HepG2 (cell line): ENCODE data around the gene ATP9B. TPM values are rescaled to one million over a fixed set of nuclear protein-coding genes. Genes with fewer than 3 reads are reported as not detected.

Experiments
- ATAC-seq: fragments of 200-7000 bp; cut with Tn5 transposase; 3 replicates; pipeline ENCODE4 v1.9.1; 2020; ENCODE audit warnings: mild to moderate bottlenecking, moderate library complexity
- BruUV-seq: library from RNA; stranded (reverse); fragments of 400-500 nt; replicated peaks from 2 replicates; lab custom pipeline; 2021; lab: Mats Ljungman, UMichigan
- CTCF ChIA-PET: fragments of 300-600 bp; formaldehyde crosslinking; extraction: SDS; loops from one replicate; lab custom pipeline; 2021; ENCODE audit warnings: low total read pairs, inconsistent platforms, low intra/inter-chr PET ratio; lab: Yijun Ruan, JAX
- POLR2A ChIA-PET: fragments of 350-600 bp; sonication (Branson Sonifier 250); formaldehyde crosslinking; loops from one replicate; lab custom pipeline; 2020; ENCODE audit warnings: antibody characterized with exemption, inconsistent platforms; lab: Yijun Ruan, JAX
- DNase-seq: peaks from one replicate; pipeline ENCODE4 v3.0.0-alpha.2; 2015; ENCODE audit warnings: low spot score
- FAIRE-seq: peaks from 3 replicates; lab custom pipeline; 2011; peaks lifted over from hg19 to GRCh38; lab: Jason Lieb, UNC
- H2AFZ ChIP-seq: one replicate; pipeline ENCODE4 v1.6.1; 2011; ENCODE audit warnings: low read length, inconsistent platforms
- H3K27ac ChIP-seq: fragments of 300-600 bp; 3 replicates; pipeline ENCODE4 v1.8.0; 2011; ENCODE audit warnings: mixed run types, mild to moderate bottlenecking, mixed read lengths, low read length, inconsistent platforms; ENCODE audit not compliant: insufficient read depth; ENCODE audit errors: extremely low read length
- H3K27me3 ChIP-seq, 2 experiments: fragments of 200-600 bp in 1 of 2; 2 replicates in 1 of 2; 3 replicates in 1 of 2; pipeline versions ENCODE4 v1.6.0 to v1.8.0; 2011; ENCODE audit warnings: low read length in 2 of 2, mild to moderate bottlenecking in 2 of 2, moderate library complexity in 2 of 2, inconsistent platforms in 1 of 2; ENCODE audit not compliant: insufficient read depth in 2 of 2, control insufficient read depth in 1 of 2
- H3K36me3 ChIP-seq, 2 experiments: fragments of 200-600 bp in 1 of 2; replicated peaks in 1 of 2; 2 replicates in 1 of 2; 3 replicates in 1 of 2; pipeline versions ENCODE4 v1.5.1 to v1.8.0; 2011; ENCODE audit warnings: low read length in 2 of 2, inconsistent platforms in 1 of 2; ENCODE audit not compliant: insufficient read depth in 2 of 2, control insufficient read depth in 1 of 2
- H3K4me1 ChIP-seq: 2 replicates; pipeline ENCODE4 v1.5.1; 2012; ENCODE audit warnings: low read length, inconsistent platforms; ENCODE audit not compliant: insufficient read depth
- H3K4me2 ChIP-seq: 2 replicates; pipeline ENCODE4 v1.6.0; 2011; ENCODE audit warnings: low read depth, low read length, inconsistent platforms
- H3K4me3 ChIP-seq, 3 experiments: fragments of 200-600 bp in 1 of 3; sonication (generic), shearing (Covaris generic) in 1 of 3; replicated peaks in 1 of 3; 2 replicates each; pipeline ENCODE4 v1.5.1; 2011 to 2016; ENCODE audit warnings: low read length in 3 of 3, inconsistent platforms in 2 of 3, low read depth in 2 of 3, mild to moderate bottlenecking in 2 of 3, control low read depth in 1 of 3, mixed read lengths in 1 of 3; ENCODE audit not compliant: insufficient read depth in 1 of 3
- H3K79me2 ChIP-seq: one replicate; pipeline ENCODE4 v1.6.1; 2011; ENCODE audit warnings: low read length, inconsistent platforms; ENCODE audit not compliant: insufficient read depth
- H3K9ac ChIP-seq: 2 replicates; pipeline ENCODE4 v1.6.0; 2011; ENCODE audit warnings: mild to moderate bottlenecking, low read depth, low read length, inconsistent platforms; ENCODE audit not compliant: insufficient read depth
- H3K9me3 ChIP-seq: 2 replicates; pipeline ENCODE4 v1.5.1; 2012; ENCODE audit warnings: mild to moderate bottlenecking, low read length
- H4K20me1 ChIP-seq: 2 replicates; pipeline ENCODE4 v1.6.0; 2011; ENCODE audit warnings: inconsistent platforms, mild to moderate bottlenecking, low read length, moderate library complexity; ENCODE audit not compliant: insufficient read depth
- BCLAF1 ChIP-seq: fragments of 450-650 bp; IDR thresholded peaks from 2 replicates; pipeline ENCODE4 v1.6.1; 2017; ENCODE audit warnings: mild to moderate bottlenecking
- EZH2 ChIP-seq: conservative IDR thresholded peaks from 2 replicates; pipeline ENCODE4 v1.6.1; 2012; ENCODE audit warnings: mild to moderate bottlenecking, low read depth, low read length, moderate library complexity
- TEAD3 ChIP-seq: optimal IDR thresholded peaks from 2 replicates; pipeline ENCODE3; 2016; ENCODE audit warnings: borderline replicate concordance
- TRIM22 ChIP-seq: fragments of 450-650 bp; IDR thresholded peaks from 2 replicates; pipeline ENCODE4 v1.6.1; 2017
- ZNF20 ChIP-seq: sonication (generic); formaldehyde crosslinking; IDR thresholded peaks from 2 replicates; pipeline ENCODE4 v1.4.0; 2020; ENCODE audit warnings: mild to moderate bottlenecking, moderate library complexity, missing genetic modification reagents
- WGBS: methylation state at CpG from one replicate; pipeline ENCODE4 v1.1.6; 2017; ENCODE audit warnings: low lambda C conversion rate; 5-methylcytosine and 5-hydroxymethylcytosine counted together
- in situ Hi-C: cut with HindIII; loops from 2 replicates; pipeline ENCODE4 v1.10.0; 2017; ENCODE audit warnings: low pct_unique_long_range_greater_than_20kb; ENCODE audit not compliant: extremely low pct_ligation_motif_present
- intact Hi-C: fragments of 100-400 bp; cut with micrococcal nuclease; formaldehyde crosslinking; loops from one replicate; pipeline ENCODE4 v1.10.0; 2022; ENCODE audit not compliant: unreplicated experiment
- polyA plus RNA-seq, 8 experiments: library from polyadenylated mRNA; depleted of rRNA in 3 of 8; stranded (reverse) in 7 of 8; unstranded in 1 of 8; fragments of >200 nt; fragmentation: Illumina TruSeq in 4 of 8; extraction: Trizol in 4 of 8; gene quantifications; 2 replicates each; pipeline versions ENCODE4 v1.2.1 to v1.2.3, GENCODE V29; 2011 to 2016; ENCODE audit warnings: low read depth in 4 of 8, missing spikeins in 1 of 8, mixed read lengths in 1 of 8; ENCODE audit not compliant: insufficient read depth in 1 of 8
- total RNA-seq, 5 experiments: library from RNA; depleted of rRNA; stranded (reverse); fragments of >200 nt; fragmentation: Illumina TruSeq; extraction: Trizol; gene quantifications; 2 replicates each; pipeline ENCODE4 v1.2.3, GENCODE V29; 2016; ENCODE audit warnings: low read depth in 1 of 5
- TF ChIP-seq, protein P1 (sequence below): sonication (generic); formaldehyde crosslinking; IDR thresholded peaks from 2 replicates; pipeline ENCODE4 v1.4.0; 2020; ENCODE audit warnings: missing genetic modification reagents, mild to moderate bottlenecking, borderline replicate concordance

ATP9B gene
- total and polyA plus RNA-seq, 2 of the 13 experiments (the other 11 are each of a cell fraction or from before 2014, with no cell fraction given), result 10.8 to 11.3 TPM

DNA sequence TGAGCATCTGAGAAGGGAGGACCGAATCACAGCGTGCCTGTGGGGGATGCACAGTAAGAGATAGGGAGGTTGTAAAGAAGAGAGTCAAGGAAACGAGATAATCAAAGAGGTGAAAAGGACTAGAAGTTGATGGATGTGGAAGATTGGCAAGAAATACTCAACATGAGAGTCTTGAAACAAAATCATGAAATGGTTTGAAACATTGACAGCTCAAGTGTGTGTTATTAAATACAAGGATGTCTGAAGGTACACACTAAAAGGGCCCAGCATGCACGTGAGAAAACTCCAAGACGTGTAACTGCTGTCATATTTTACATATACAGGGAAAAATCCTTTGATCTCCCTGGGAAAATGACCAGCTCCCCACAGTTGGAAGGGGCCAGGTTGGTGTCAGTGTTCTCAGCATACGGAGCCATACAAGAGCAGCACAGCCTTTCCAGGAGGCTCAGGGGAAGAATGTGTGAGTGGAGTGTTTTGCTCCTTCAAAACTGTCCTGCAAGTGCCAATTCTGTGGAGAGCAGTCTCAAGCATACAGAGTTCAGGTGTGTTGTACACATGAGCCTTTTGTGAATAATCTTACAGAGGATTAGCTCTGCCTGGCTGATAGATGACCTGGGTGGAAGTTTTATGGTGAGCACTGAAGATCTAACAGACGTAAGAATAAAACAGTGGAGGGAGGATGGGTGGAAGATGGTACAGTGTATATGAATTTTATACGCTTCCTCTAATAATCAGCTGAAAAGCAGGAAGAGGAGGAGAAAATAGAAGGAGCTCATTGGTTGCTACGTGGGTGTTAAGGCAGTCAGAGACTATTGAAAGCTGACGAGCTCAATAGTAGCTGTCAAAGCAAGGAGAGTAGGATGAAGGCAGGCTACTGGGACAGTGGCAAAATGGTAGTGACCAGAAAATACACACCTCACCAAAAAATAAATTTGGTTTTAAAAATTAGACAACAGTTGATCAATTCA, 126.8 kb downstream of the ATP9B start:
- Histone ChIP-seq H3K9me3 (no peaks in the 10 kb centered on the region), H3K79me2 (no peaks in the 10 kb centered on the region), H3K9ac (no peak overlapping the region), H3K4me1 (no peaks in the 10 kb centered on the region), H2AFZ (no peak overlapping the region), H3K4me2 (no peak overlapping the region), H4K20me1 (no peaks in the 10 kb centered on the region), H3K27me3 (no peaks in the 10 kb centered on the region), H3K4me3 (no peak overlapping the region), H3K27ac (no peak overlapping the region), H3K36me3 (peaks cover 2 to 12% of the 10 kb centered on the region in 2 experiments; a peak in 3 of 5 replicates)
- ChIA-PET CTCF (no interaction called here), POLR2A (no interaction called here)
- in situ Hi-C loops, result no loop called here
- no peak for FAIRE-seq
- no peak for ATAC-seq
- BruUV-seq, result no TSS peak
- 95% methylated on average over 10 of the region's 10 CpGs for WGBS
- DNase-seq, result no peak
- intact Hi-C loops, result no loop called here
- TF ChIP-seq TEAD3 (CRISPR knock-in tag), result no peak
- no peak for TF ChIP-seq EZH2
- TF ChIP-seq, protein P1, sequence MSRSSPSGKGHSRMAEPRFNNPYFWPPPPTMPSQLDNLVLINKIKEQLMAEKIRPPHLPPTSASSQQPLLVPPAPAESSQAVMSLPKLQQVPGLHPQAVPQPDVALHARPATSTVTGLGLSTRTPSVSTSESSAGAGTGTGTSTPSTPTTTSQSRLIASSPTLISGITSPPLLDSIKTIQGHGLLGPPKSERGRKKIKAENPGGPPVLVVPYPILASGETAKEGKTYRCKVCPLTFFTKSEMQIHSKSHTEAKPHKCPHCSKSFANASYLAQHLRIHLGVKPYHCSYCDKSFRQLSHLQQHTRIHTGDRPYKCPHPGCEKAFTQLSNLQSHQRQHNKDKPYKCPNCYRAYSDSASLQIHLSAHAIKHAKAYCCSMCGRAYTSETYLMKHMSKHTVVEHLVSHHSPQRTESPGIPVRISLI, result no peak
- no peak for TF ChIP-seq BCLAF1
- no peak for TF ChIP-seq ZNF20 (CRISPR knock-in tag)
- no peak for TF ChIP-seq TRIM22
